Mucosa of gallbladder (tissue), 1 donor: ENCODE results near the gene TMCO4. TPM values are rescaled to one million over a fixed set of nuclear protein-coding genes. Genes with fewer than 3 reads are reported as not detected.

Experiments
- DNase-seq: peaks from one replicate; pipeline ENCODE4 v3.0.0-alpha.2; 2020; ENCODE audit warnings: low spot score
- total RNA-seq: library from RNA; stranded (reverse); gene quantifications from one replicate; pipeline ENCODE4 v1.2.1, GENCODE V29; 2021
- donor health status: DM: no; HTN: no; CAD: no.

TMCO4 gene
- total RNA-seq, 1 donor from 2014 or later = 31.1 TPM

GRCh38 chr1:19717467-19717866, 82.2 kb downstream of the TMCO4 start:
- DNase-seq = no peak

DNA sequence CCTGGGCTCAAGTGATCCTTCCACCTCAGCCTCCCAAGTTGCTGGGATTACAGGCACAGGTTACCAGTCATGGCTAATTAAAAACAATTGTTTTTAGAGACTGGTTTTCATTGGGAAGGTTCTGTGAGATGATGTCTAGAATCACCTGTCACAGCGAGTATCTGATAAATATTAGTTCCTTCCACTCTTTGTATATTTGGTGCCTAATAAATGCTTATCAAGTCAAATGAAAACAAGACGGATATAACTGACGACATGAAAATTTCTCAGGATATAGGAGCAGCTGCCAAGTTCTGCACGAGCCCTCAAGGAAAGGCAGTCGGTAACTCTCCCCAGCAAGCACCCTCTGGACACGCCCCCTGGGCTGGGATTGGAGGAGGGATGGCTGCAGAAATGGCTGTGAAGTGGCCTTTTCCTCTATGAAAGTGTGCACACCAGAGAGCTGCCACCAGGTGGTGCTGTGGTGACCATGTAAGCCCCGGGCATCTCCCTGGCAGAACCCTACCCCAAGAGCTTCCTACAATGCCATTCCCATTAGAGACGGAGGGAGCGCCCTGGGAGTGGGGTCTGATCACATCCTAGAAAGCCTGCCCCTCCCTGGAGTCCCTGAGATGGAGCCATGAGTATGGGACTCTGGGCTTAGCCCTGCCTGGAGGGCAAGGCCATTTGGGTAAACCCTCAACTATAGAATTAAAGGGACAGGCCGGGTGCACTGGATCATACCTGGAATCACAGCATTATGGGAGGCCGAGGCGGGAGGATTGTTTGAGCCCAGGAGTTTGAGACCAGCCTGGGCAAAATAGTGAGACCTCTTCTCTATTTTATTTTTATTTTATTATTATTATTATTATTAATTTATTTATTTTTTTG, 84.1 kb downstream of the TMCO4 start:
- DNase-seq = peak; percentile 91

DNA sequence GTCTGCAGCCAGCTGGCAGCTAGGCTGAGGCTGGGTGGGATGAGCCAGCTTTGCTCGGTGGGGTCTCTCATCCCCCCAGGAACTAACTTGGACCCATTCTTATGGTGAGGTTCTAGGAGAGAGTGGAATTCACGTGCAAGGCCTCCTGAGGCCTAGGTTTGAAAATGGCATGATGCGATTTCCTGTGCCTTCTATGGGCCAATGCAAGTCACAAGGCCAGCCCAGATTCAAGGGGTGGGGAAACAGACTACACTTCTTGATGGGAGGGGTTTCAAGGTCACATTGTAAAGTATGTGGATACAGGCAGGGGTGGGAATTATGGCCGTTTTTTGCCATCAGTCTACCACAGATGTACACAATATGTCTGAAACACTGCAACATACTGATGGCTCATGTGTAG, 86.8 kb downstream of the TMCO4 start:
- no peak for DNase-seq

GRCh38 chr1:19710825-19711611, 88.7 kb downstream of the TMCO4 start:
- no peak for DNase-seq

DNA sequence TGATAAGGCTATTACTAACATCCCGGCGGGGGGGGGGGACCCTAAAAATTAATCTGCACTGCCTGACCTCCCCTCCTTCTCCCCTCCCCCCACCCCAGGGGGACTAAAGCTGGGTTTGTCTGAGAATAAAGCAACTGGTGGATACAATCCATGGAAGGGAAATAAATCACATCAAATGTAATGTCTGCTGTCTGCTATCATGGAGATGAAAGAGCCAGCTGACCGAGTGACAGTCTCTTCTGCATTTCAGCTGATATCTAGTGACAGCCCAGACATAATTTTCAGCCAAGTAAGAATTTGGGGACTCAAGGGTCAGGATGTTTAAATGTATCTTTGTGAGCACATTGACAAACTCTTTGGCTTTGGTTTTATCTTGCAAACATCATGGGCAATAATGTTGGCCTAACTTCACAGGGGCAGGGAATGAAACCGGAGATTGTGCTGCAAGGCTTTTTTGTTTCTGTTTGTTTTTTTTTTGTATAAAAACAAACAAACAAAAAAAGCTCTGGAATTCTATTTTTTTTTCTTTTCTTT, 90.4 kb downstream of the TMCO4 start:
- DNase-seq = no peak

DNA sequence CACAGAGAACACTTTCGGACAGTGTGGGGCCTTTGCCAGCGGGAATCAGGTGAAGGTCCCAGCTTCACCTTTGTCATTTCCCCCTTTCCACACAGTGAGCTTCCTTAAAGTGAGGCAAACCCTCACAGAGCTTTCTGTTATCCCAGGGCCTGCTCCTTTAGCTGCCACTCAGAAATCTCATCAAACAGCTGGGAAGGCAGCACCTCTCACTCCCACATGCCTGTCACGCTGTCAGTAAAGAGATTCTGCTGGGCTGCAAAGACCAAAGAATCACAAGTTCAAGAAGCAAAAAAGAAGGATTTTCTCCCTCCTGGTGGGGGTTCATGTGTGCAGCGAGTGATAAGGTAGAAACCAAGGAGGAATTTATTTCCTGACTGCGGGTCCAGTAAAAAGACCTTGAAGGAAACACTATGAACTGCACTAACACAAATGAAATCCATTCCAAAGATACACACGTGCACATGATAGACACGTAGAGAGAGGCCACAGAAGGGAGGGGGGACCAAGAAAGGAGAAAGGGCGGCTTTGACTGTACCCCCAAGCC, 91.1 kb downstream of the TMCO4 start:
- DNase-seq = no peak

- no peak for DNase-seq
Measured at GRCh38 chr1:19706136-19706535, 93.6 kb downstream of the TMCO4 start.

DNA sequence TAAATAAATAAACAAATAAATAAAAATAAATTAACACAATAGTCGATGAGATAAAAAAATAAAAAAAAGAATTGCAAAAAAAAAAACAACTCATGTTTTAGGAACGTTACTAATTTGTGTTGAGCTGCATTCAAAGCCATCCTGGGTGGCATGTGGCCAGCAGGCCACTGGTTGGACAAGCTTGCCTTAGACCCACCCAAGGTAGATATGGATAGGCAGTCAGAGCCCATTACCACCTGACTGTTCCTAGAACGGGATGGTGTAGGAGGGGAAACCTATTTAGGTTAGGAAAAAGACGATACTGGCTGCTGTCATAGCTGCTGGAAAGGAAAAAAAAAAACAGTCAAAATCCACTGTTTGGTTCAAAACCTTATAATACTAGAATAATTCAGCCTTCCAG, 94.3 kb downstream of the TMCO4 start:
- DNase-seq = no peak

DNA sequence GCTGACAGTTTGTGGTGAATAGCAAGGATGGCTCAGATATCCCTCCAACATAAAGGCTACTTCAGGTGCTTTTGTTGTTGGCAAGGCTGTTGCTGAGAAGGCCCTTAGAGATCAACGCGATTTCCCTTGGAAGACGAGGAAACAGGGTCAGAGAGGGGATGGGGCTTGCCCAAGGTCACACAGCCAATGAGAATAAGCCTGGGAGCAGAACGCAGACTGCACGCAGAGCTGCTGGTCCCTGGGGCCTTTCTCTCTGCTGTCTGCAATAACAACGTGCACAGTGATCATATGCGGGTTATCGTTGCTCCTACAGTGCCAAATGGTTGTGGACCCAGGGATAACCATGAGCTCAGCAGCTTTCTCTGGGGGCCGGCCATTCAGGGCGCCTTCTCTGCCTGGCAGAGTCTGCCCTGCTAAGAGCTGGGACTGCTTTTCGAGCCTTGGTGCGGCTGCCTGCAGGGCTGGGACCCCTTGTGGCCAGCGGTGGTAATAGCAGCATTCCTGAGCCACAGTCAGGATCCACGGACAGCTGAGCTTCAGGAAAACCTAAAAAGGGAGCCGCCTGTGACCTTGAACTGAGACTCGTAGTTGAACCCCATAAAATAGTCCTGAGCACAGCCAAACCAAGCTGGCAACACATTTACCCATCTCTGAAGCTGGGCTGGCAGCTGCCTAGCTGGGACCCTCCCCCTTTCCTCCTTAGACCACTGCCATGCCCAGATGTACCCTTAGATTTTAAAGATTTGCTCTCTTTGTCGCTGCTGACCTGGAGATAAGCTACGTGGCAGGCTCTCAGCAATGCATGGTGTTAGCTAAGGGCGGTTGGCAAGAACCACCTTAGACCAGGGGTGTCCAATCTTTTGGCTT, 95.2 kb downstream of the TMCO4 start:
- peak; percentile 68 for DNase-seq

DNA sequence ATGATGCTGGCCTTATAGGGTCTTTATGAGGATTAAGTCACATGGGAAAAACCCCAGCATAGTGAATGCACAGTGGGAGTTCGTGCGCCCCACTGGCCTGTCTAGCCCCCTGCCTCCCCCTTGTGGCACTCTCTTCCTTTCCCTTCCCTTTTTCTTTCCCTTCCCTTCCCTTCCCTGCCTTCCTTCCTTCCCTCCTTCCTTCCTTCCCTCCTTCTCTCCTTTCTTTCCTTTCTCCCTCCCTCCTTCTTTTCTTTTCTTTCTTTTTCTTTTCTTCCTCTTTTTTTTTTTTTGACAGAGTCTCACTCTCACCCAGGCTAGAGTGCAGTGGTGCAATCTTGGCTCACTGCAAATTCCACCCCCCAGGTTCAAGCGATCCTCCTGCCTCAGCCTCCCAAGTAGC, 96.4 kb downstream of the TMCO4 start:
- DNase-seq = no peak

DNA sequence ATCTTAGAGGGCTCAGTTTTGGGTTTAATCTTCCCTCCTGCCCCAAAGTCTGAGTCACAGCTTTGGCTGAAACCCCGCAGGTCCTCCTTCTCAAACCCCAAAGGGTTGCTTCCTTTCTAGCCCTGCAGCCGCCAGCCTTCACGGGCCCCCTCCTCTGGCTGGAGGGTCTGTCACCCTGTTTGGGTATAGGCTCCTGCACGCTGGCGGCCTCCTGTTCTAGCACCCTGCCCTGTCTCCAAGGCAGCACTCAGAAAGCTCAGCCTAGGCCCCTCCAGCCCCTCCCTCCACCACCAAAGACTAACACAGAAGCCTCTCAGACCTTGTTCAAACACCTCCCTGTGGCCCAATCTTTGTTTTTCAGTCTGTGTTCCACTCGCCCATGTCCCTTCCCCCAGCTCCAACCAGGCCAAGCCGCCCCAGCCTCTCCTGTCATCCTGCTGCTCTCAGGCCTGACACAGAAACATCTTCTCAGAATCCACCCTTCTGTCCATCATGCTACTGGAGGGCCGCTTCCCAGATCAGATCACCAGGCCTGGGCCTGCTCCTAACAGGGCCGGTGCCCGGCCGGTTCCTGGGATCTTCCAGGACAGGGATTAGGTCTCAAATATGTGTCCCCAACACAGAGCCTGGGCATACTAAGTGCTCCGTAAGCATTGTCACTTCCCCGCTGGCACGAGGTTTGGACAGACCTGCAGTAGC, 99.5 kb downstream of the TMCO4 start:
- no peak for DNase-seq

GRCh38 chr1:19698181-19698580, 101.5 kb downstream of the TMCO4 start:
- no peak for DNase-seq

- no peak for DNase-seq
Measured at GRCh38 chr1:19696820-19697219, 102.9 kb downstream of the TMCO4 start.

DNA sequence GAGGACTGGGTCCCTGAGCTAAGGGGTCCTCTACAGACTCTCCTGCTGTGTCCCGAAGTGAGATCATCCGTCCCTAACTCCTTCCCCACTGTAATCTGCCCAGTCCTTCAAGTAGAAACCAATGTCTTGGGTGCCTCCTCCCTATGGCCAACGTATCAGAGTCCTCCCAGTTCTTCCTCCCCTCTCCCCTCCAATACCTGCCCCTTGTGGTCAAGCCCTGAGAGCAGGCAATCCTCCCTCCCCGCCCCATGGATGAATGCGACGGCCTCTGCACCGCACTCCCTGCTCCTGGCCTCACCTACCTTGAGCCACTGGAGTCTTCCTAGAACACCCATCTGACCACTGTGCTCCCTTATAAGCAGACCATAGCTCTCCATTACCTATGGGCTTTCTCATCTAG, 103.9 kb downstream of the TMCO4 start:
- DNase-seq = no peak

DNA sequence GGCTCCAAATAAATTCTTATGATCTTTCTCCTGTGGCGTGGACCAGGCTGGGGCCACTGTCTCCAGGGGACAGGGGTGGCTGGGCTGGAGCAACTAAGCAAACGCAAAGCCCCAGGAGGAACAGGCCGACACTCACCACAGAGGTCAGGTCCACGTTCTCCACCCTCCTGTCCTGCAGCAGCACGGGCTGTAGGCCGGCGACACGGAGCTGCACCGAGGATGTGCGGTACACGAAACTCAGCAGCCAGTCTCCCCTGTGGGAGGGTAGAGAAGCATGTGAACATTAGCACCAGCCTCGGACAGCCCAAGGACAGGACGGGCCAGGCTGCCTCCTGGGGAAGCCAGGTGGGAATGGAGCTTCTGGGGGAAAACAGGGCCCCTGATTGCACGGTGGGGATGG, 105.4 kb downstream of the TMCO4 start:
- no peak for DNase-seq

- no peak for DNase-seq
Measured at GRCh38 chr1:19690342-19690741, 109.4 kb downstream of the TMCO4 start.

GRCh38 chr1:19689856-19690255, 109.9 kb downstream of the TMCO4 start:
- DNase-seq = no peak

GRCh38 chr1:19689085-19689757, 110.5 kb downstream of the TMCO4 start:
- no peak for DNase-seq

- DNase-seq = no peak
Measured at GRCh38 chr1:19688041-19688842, 111.5 kb downstream of the TMCO4 start.
